ENCODE measurements around the gene PADI2. TPM values are rescaled to one million over a fixed set of nuclear protein-coding genes. Genes with fewer than 3 reads are reported as not detected.

Gene PADI2
- total RNA-seq: 1.6 and 2.3 TPM in 2 replicates

GRCh38 chr1:17119076-17119772, at the start of gene PADI2:
TSS of gene PADI2 (minus strand) at chr1:17119451. CDS start at chr1:17119371, 80 bp downstream.

GRCh38 chr1:17053685-17054410, 65.4 kb downstream of the PADI2 start, which contains the start of gene SDHB:
TSS of gene SDHB (minus strand) at chr1:17054032. CDS start at chr1:17054019, 13 bp downstream.

Other genes with a start within 250 kb of the PADI2 start
- gene RNU1-2, start 223.5 kb downstream of the PADI2 start, total RNA-seq: under 0.01 TPM in 2 replicates
- gene CROCC, start 197.5 kb downstream of the PADI2 start, total RNA-seq: 5.3 and 11.8 TPM in 2 replicates
- 35.5 and 108 TPM in 2 replicates for gene MFAP2, start 138.8 kb downstream of the PADI2 start, total RNA-seq
- gene ATP13A2, start 107.5 kb downstream of the PADI2 start, total RNA-seq: 12.7 and 61.2 TPM in 2 replicates
- 89.2 and 111 TPM in 2 replicates for gene SDHB, start 65.4 kb downstream of the PADI2 start, total RNA-seq
- gene PADI1, start 85.7 kb upstream of the PADI2 start, total RNA-seq: not detected in 2 replicates
- gene PADI3, start 129.6 kb upstream of the PADI2 start, total RNA-seq: not detected in 2 replicates
- not detected in 2 replicates for gene PADI4, start 188.7 kb upstream of the PADI2 start, total RNA-seq